ENCODE results near the gene G2E3. TPM values are rescaled to one million over a fixed set of nuclear protein-coding genes. Genes with fewer than 3 reads are reported as not detected.

Gene G2E3
- total RNA-seq (2014; rRNA removed; shearing (Covaris generic)) = 33.3 and 33.4 TPM in 2 replicates

DNA sequence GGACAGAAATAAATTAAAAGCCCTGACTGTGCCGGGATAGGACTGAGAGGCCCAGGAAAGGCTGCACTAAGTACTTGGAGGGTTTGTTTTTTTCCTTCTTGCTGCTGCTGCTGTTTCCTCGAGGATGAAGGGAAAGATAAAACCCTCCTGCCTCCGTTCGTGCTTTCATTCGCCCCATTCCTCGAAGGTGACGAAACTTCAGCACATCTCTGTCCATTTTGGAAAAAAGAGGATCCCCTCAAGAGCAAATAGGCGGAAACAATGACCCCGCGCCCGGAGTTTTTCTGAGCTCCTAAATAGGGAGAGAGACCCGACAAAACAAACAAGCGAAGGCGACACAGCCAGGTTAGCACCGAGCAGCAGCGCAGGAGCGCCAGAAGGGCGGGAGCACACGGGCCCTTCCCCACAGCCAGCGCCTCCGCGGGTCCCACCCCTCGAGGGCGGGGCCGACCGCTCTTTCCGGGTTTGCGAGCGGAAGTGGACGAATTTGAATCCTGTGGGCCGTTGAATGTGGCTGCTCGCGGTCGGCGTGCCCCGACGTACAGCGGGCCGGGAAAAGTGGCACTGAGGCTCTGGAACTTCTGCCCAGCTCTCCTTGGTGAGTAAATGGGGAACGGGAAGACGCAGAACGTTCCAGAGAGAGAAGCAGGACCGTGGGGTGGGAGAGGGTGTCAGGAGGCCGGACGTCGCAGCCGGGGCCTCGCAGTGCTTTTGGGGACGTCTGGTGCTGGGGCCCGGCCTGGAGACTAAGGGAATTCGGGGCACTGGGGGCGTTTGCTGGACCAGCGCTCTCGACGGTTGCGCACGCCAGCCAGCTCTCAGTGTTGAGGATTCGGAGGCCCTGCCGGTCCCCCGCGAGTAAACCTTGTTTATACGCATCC, at the start of gene G2E3:
G2E3 (plus strand) TSS at position 484 of the 881 bp plus-strand sequence. CDS start 21,922 bp downstream, outside the sequence.
- H3K36me3 ChIP-seq = peaks cover 9% of the 10 kb centered on the region
- peak; percentile 84 to 89 for DNase-seq (ENCODE audit: low read depth in 1 of 2, low spot score in 2 of 2)
- H3K27me3 ChIP-seq (replicated peaks) = no peaks in the 10 kb centered on the region
- H3K4me3 ChIP-seq = peak within 1 kb of the TSS; percentile 86
- H3K9me3 ChIP-seq (replicated peaks) = no peaks in the 10 kb centered on the region
- peak within 1 kb of the TSS; percentile 97 for H3K27ac ChIP-seq
- peaks cover 18% of the 10 kb centered on the region for H3K4me1 ChIP-seq (replicated peaks)

DNA sequence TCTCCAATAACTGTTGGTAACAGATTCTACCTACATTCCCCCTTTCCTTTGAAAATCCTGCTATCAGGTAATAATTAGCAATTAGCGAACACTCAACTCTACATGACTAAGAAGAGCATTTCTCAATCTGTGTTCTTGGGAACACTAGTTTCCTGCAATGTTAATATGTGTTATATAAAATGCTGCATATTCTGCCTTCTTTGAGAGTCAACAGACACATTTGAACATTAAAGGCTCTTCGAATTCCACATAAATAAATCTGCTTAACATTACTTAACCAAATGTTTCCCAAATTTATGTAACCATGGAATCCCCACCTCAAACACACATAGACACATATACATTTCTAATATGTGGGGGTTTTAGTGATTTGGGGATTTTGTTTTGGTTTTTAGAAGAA, 41.2 kb upstream of the G2E3 start:
- DNase-seq (ENCODE audit: low read depth in 1 of 2, low spot score in 2 of 2) = no peak
- no peaks in the 10 kb centered on the region for H3K36me3 ChIP-seq
- no peak overlapping the region for H3K27ac ChIP-seq
- H3K27me3 ChIP-seq (replicated peaks) = no peaks in the 10 kb centered on the region
- H3K9me3 ChIP-seq (replicated peaks) = no peaks in the 10 kb centered on the region
- no peaks in the 10 kb centered on the region for H3K4me1 ChIP-seq (replicated peaks)
- H3K4me3 ChIP-seq = no peak overlapping the region

DNA sequence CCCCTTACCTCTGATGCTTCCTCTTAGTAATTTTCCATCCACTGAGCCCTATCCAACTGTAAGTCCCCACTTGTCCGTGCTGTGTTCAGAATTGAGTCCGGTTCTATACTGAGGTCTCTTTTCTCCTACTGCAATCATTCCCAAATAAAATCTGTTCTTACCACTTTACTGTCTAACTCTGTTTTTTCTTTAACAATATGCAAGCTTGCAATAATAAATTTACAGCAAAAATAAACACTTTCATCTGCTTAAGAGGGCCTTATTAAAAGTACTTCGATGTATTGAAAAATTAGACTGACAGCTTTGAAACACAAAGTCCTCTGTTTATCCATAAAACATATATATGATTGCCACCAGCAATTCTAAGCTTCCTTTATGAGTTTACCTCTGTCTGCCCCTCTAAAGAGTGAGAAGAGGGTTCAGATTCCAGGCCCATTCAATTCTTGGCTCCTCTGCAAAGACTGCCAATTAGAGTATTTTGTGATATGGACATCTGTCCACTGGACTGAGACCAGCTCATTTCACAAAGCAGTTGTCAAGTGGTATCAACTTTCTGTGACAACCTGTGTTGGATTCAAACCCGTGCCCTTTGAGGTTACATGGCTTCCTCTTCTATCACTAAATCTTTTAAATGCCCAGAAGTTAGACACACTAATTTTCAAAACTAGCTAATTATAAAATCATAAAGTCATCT, 39.9 kb upstream of the G2E3 start:
- Histone ChIP-seq H3K36me3 (no peaks in the 10 kb centered on the region), H3K27ac (no peak overlapping the region), H3K27me3 (replicated peaks) (no peaks in the 10 kb centered on the region), H3K4me3 (no peak overlapping the region), H3K9me3 (replicated peaks) (no peaks in the 10 kb centered on the region), H3K4me1 (replicated peaks) (no peaks in the 10 kb centered on the region)
- no peak for DNase-seq (ENCODE audit: low read depth in 1 of 2, low spot score in 2 of 2)

DNA sequence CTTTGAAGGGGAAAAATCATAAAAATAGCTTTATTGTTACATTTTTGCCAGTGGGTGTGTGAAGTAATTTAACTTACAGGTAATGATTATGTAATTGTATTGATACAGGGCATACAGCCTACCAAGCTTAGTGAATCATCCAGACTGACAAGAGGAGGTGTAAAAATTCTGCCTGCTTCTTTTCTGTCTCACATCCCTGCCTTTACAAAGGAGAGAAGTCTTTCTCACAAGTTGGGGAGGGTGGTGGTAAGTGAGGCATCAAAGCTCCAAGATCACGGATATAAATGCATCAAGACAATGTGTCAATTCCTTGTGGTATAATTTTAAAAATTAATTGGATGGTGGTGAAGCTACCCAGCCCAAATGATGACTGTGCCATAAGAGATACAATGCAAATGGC, 39.0 kb upstream of the G2E3 start:
- no peaks in the 10 kb centered on the region for H3K27me3 ChIP-seq (replicated peaks)
- H3K36me3 ChIP-seq = no peaks in the 10 kb centered on the region
- no peaks in the 10 kb centered on the region for H3K9me3 ChIP-seq (replicated peaks)
- DNase-seq (ENCODE audit: low read depth in 1 of 2, low spot score in 2 of 2) = no peak
- H3K4me3 ChIP-seq = no peak overlapping the region
- no peak overlapping the region for H3K27ac ChIP-seq
- H3K4me1 ChIP-seq (replicated peaks) = no peaks in the 10 kb centered on the region

- no peaks in the 10 kb centered on the region for H3K36me3 ChIP-seq
- no peaks in the 10 kb centered on the region for H3K27me3 ChIP-seq (replicated peaks)
- DNase-seq (ENCODE audit: low read depth in 1 of 2, low spot score in 2 of 2) = no peak
- H3K4me3 ChIP-seq = no peak overlapping the region
- H3K4me1 ChIP-seq (replicated peaks) = no peaks in the 10 kb centered on the region
- no peaks in the 10 kb centered on the region for H3K9me3 ChIP-seq (replicated peaks)
- H3K27ac ChIP-seq = no peak overlapping the region
Measured at GRCh38 chr14:30520536-30520935, 38.4 kb upstream of the G2E3 start.

- Histone ChIP-seq H3K4me1 (replicated peaks) (no peaks in the 10 kb centered on the region), H3K27me3 (replicated peaks) (no peaks in the 10 kb centered on the region), H3K4me3 (no peak overlapping the region), H3K9me3 (replicated peaks) (no peaks in the 10 kb centered on the region), H3K36me3 (no peaks in the 10 kb centered on the region), H3K27ac (no peak overlapping the region)
- peak in 1 of 2 experiments; percentile 10 for DNase-seq (ENCODE audit: low read depth in 1 of 2, low spot score in 2 of 2)
Measured at GRCh38 chr14:30521899-30522736, 36.8 kb upstream of the G2E3 start.

GRCh38 chr14:30525833-30526232, 33.1 kb upstream of the G2E3 start:
- no peaks in the 10 kb centered on the region for H3K27me3 ChIP-seq (replicated peaks)
- no peaks in the 10 kb centered on the region for H3K4me1 ChIP-seq (replicated peaks)
- no peak for DNase-seq (ENCODE audit: low read depth in 1 of 2, low spot score in 2 of 2)

DNA sequence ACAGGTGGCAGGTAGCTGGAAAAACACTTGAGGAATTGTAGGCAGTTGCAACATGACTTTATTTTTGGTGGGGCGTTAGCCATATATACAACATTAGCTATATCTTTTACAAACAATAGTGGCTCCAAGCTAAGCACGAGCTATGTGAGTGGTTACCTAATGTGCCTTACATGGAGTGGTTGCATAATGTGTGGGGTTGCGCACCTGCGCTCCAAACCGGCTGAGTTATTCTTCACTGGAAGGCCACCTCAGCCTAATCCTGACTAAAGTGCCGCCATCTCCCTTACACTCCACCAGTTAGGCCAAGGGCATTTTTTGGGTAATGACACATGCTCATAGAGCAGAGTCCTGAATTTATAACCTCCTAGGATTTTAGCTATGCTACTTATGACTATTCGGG, 31.8 kb upstream of the G2E3 start:
- no peaks in the 10 kb centered on the region for H3K4me1 ChIP-seq (replicated peaks)
- H3K27ac ChIP-seq = no peak overlapping the region
- no peak overlapping the region for H3K4me3 ChIP-seq
- H3K27me3 ChIP-seq (replicated peaks) = no peaks in the 10 kb centered on the region
- H3K36me3 ChIP-seq = no peaks in the 10 kb centered on the region
- no peak for DNase-seq (ENCODE audit: low read depth in 1 of 2, low spot score in 2 of 2)
- no peaks in the 10 kb centered on the region for H3K9me3 ChIP-seq (replicated peaks)

More at GRCh38 chr14:30525833-30526232, 33.1 kb upstream of the G2E3 start:
- no peaks in the 10 kb centered on the region for H3K36me3 ChIP-seq
- H3K4me3 ChIP-seq = no peak overlapping the region
- no peak overlapping the region for H3K27ac ChIP-seq
- no peaks in the 10 kb centered on the region for H3K9me3 ChIP-seq (replicated peaks)

DNA sequence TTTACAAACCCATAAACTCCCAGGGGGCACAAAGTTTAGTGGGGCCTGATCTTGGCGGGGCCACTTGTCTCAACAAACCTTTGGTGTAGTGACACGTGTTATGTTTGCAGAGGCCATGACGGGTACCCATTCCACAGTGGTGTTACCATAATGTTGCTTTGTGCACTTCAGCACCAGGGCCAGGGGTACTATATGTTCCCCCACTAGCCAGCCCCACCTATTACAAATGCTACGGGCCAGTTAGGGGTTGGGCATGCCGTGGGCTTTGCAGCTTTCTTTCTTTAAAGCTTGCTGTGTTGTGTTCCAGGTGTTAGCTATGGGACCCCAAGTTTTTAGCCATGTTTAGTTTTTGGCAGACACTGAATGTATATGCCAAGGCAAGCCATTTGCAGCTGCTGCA, 30.8 kb upstream of the G2E3 start:
- Histone ChIP-seq H3K9me3 (replicated peaks) (no peaks in the 10 kb centered on the region), H3K4me1 (replicated peaks) (no peaks in the 10 kb centered on the region), H3K27me3 (replicated peaks) (no peaks in the 10 kb centered on the region), H3K36me3 (no peaks in the 10 kb centered on the region), H3K27ac (no peak overlapping the region), H3K4me3 (no peak overlapping the region)
- no peak for DNase-seq (ENCODE audit: low read depth in 1 of 2, low spot score in 2 of 2)

DNA sequence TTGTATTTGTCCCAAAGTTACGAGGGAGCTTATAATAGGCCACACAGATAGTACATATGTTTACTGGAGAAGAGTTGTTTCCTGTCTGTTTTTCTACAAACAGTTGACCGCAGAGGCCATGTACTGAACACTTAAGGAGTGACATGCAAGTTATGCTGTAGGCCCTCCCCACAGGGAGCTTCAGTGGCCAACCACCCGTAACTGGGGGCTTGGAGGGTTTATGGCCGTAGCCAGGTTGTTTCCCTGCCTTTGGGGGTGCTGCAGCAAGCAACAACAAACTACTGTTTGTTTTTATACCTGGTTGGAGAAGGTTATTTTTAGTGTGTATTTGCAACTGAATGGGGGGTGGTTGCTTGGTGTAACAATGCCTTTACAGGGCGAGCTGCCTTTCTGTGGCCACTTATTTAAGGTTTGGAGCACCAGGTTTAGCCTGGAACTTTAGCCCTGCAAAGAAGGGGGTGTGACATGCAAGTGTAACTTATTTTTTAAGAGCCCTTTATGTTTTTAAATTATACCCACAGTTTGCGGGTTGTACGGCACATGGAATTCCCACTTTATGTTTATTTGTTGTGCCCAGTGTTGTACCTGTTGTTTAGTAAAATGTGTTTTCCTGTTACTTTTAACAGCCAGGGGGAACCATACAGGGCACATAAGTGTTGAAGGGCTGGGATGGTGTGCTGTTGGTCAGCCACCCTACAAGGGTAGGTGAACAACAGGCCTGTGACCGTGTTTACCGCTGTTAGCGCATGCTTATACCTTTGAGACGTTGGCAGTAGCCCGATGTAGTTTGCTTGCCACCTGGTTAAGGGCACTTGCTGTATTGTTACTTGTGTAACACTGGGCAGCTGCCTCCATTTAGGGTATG, 29.9 kb upstream of the G2E3 start:
- no peaks in the 10 kb centered on the region for H3K27me3 ChIP-seq (replicated peaks)
- no peak overlapping the region for H3K4me3 ChIP-seq
- H3K36me3 ChIP-seq = no peaks in the 10 kb centered on the region
- peak in 1 of 2 experiments; percentile 4 for DNase-seq (ENCODE audit: low read depth in 1 of 2, low spot score in 2 of 2)
- H3K9me3 ChIP-seq (replicated peaks) = no peaks in the 10 kb centered on the region
- no peaks in the 10 kb centered on the region for H3K4me1 ChIP-seq (replicated peaks)
- no peak overlapping the region for H3K27ac ChIP-seq

DNA sequence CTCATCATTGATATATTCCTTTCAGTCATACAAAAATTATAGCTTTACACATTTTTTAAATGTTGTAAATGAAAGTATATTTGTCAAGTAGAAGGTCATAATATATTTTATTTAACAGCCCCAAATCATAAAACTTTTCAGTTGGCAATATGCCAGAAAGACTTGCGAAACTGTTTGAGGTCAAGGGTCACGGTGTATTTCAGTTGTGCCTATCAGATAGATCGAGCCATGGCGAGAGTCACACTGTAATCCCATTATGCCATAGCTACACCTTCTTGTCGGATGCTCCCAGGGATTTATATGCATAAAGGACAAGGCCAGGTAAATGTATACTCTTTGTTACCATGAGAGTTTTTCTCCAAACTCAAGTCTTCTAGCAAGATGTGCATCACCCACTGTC, 26.7 kb upstream of the G2E3 start:
- no peak overlapping the region for H3K4me3 ChIP-seq
- H3K27me3 ChIP-seq (replicated peaks) = peaks cover 6% of the 10 kb centered on the region; the same call in 1 of the 2 replicates
- H3K36me3 ChIP-seq = no peaks in the 10 kb centered on the region
- no peaks in the 10 kb centered on the region for H3K9me3 ChIP-seq (replicated peaks)
- H3K4me1 ChIP-seq (replicated peaks) = no peaks in the 10 kb centered on the region
- H3K27ac ChIP-seq = no peak overlapping the region
- DNase-seq (ENCODE audit: low read depth in 1 of 2, low spot score in 2 of 2) = no peak

DNA sequence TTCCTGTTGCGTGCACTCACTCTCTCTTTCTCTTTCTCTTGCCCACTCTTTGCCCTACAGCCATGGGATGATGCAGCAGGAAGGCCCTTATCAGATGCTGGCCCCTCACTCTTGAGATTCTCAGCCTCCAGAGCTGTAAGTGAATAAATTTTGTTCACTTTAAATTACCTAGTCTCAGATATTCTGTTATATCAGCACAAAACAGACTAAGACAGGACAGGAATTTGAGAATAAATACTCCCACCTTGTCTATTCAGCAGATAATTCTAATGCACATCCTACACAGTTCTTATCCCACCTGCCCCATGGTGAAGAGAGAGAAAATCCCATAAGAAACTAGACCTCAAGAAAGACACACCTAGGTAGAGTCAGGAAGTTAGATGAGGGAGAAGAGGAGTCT, 25.8 kb upstream of the G2E3 start:
- no peak for DNase-seq (ENCODE audit: low read depth in 1 of 2, low spot score in 2 of 2)
- H3K9me3 ChIP-seq (replicated peaks) = no peaks in the 10 kb centered on the region
- H3K4me3 ChIP-seq = no peak overlapping the region

GRCh38 chr14:30541318-30541717, 17.6 kb upstream of the G2E3 start:
- Histone ChIP-seq H3K36me3 (no peaks in the 10 kb centered on the region), H3K27me3 (replicated peaks) (peaks cover 3% of the 10 kb centered on the region; the same call in 1 of the 2 replicates), H3K4me1 (replicated peaks) (no peaks in the 10 kb centered on the region), H3K27ac (no peak overlapping the region), H3K4me3 (no peak overlapping the region), H3K9me3 (replicated peaks) (no peaks in the 10 kb centered on the region)
- no peak for DNase-seq (ENCODE audit: low read depth in 1 of 2, low spot score in 2 of 2)

More for the DNA sequence above, 25.8 kb upstream of the G2E3 start:
- no peak overlapping the region for H3K27ac ChIP-seq
- peaks cover 6% of the 10 kb centered on the region; the same call in 1 of the 2 replicates for H3K27me3 ChIP-seq (replicated peaks)
- H3K4me1 ChIP-seq (replicated peaks) = no peaks in the 10 kb centered on the region
- H3K36me3 ChIP-seq = no peaks in the 10 kb centered on the region
